Adrenal gland (tissue), 5 donors: ENCODE results near the gene NAALADL2.

ENCODE experiments used
- CTCF ChIP-seq, 6 experiments: fragments of 450-650 bp in 4 of 6; fragments of 200-600 bp in 2 of 6; sonication (generic) in 1 of 6; IDR thresholded peaks; 1 replicate in 5 of 6; 2 replicates in 1 of 6; pipeline versions ENCODE4 v1.5.1 to v1.8.0; 2016 to 2021; ENCODE audit warnings: antibody characterized with exemption in 6 of 6, mild to moderate bottlenecking in 2 of 6, moderate library complexity in 1 of 6
- POLR2A ChIP-seq, 2 donors: fragments of 450-650 bp; IDR thresholded peaks; one replicate each; pipeline ENCODE4 v1.6.1; 2017; ENCODE audit warnings: antibody characterized with exemption in 2 of 2, mild to moderate bottlenecking in 2 of 2, moderate library complexity in 1 of 2
- donor health status: DM: no; HTN: no; CAD: no.

- no peak for TF ChIP-seq CTCF (IDR thresholded peaks at IDR 0.05)
- no peak for TF ChIP-seq POLR2A (IDR thresholded peaks at IDR 0.05)
Observed at GRCh38 chr3:175238801-175239200, 379.7 kb downstream of the NAALADL2 start.
